OCI-LY1 (cell line): ENCODE results near the gene FOXN3.

Experiments
- H2AFZ ChIP-seq: fragments of 200-600 bp; sonication (generic), shearing (Covaris generic); 2 replicates; pipeline ENCODE4 v1.6.0; 2014; ENCODE audit warnings: antibody characterized with exemption, mild to moderate bottlenecking, low read length
- H3F3A ChIP-seq: fragments of 200-600 bp; sonication (generic), shearing (Covaris generic); 2 replicates; pipeline ENCODE4 v1.6.0; 2014; ENCODE audit warnings: mild to moderate bottlenecking, antibody characterized with exemption, low read length, moderate library complexity; ENCODE audit not compliant: insufficient read depth
- H3K27ac ChIP-seq: fragments of 200-600 bp; sonication (generic); 2 replicates; pipeline ENCODE4 v1.5.1; 2014; ENCODE audit warnings: low read length, mixed run types, mild to moderate bottlenecking, low read depth; ENCODE audit not compliant: poor library complexity, severe bottlenecking
- H3K27me3 ChIP-seq: fragments of 200-600 bp; sonication (generic); 2 replicates; pipeline ENCODE4 v1.6.0; 2014; ENCODE audit warnings: antibody characterized with exemption, mild to moderate bottlenecking, low read length, moderate library complexity; ENCODE audit not compliant: insufficient read depth
- H3K36me3 ChIP-seq: fragments of 200-600 bp; sonication (generic); 2 replicates; pipeline ENCODE4 v1.6.1; 2014; ENCODE audit warnings: mild to moderate bottlenecking, antibody characterized with exemption, low read length, moderate library complexity, mixed read lengths; ENCODE audit not compliant: insufficient read depth
- H3K4me1 ChIP-seq: fragments of 200-600 bp; sonication (generic); 2 replicates; pipeline ENCODE4 v1.5.1; 2014; ENCODE audit warnings: mild to moderate bottlenecking, low read length, moderate library complexity; ENCODE audit not compliant: insufficient read depth, severe bottlenecking
- H3K4me2 ChIP-seq: fragments of 200-600 bp; sonication (generic), shearing (Covaris generic); 2 replicates; pipeline ENCODE4 v1.6.1; 2014; ENCODE audit warnings: low read length
- H3K4me3 ChIP-seq: fragments of 200-600 bp; sonication (generic); 2 replicates; pipeline ENCODE4 v1.5.1; 2014; ENCODE audit warnings: low read length, low read depth, mild to moderate bottlenecking, mixed read lengths; ENCODE audit not compliant: poor library complexity, severe bottlenecking
- H3K79me2 ChIP-seq: fragments of 200-600 bp; shearing (Covaris generic); 2 replicates; pipeline ENCODE4 v1.6.1; 2016; ENCODE audit warnings: mixed run types, low read length, mixed read lengths; ENCODE audit not compliant: insufficient read depth
- H3K9ac ChIP-seq: fragments of 200-600 bp; sonication (generic), shearing (Covaris generic); 2 replicates; pipeline ENCODE4 v1.6.1; 2014; ENCODE audit warnings: mild to moderate bottlenecking, low read length, mixed read lengths
- H3K9me2 ChIP-seq: fragments of 200-600 bp; sonication (generic), shearing (Covaris generic); 2 replicates; pipeline ENCODE4 v1.6.1; 2014; ENCODE audit warnings: low read depth, mild to moderate bottlenecking, low read length, mixed read lengths
- H3K9me3 ChIP-seq: fragments of 200-600 bp; shearing (Covaris generic); 2 replicates; pipeline ENCODE4 v1.6.1; 2014; ENCODE audit warnings: low read length, mixed read lengths
- H4K20me1 ChIP-seq: fragments of 200-600 bp; sonication (generic), shearing (Covaris generic); 2 replicates; pipeline ENCODE4 v1.6.0; 2016; ENCODE audit warnings: mild to moderate bottlenecking, low read length; ENCODE audit not compliant: insufficient read depth
- EZH2 ChIP-seq: fragments of 200-600 bp; sonication (generic), shearing (Covaris generic); IDR thresholded peaks from 2 replicates; pipeline ENCODE4 v1.8.0; 2017; ENCODE audit warnings: borderline replicate concordance, mixed run types, mild to moderate bottlenecking, antibody characterized with exemption, low read length, moderate library complexity, mixed read lengths
- TF ChIP-seq, protein P1 (sequence below): fragments of 200-600 bp; sonication (generic), shearing (Covaris generic); IDR thresholded peaks from 2 replicates; pipeline ENCODE4 v1.5.1; 2017; ENCODE audit warnings: mild to moderate bottlenecking, antibody characterized with exemption, low read length, moderate library complexity, mixed read lengths

Gene FOXN3

DNA sequence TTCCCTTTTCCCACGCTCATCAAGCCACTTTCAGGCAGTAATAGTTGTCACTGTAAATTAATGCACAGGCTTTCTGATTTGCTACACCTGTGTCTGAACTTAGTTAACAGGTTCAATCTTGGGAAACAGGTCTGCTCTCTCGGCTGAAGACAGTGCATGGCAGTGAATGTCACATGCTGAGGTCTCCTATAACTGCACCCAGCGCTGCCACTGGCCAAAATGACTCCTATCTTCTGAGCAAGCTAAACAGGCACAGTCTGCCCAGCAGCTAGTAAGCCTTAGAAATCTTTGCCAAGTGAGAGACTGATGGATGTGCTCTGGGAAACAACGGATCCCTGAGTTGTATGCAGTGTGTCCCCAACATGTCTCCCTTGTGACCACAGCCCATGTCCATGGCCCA is 25.2 kb upstream of the FOXN3 start:
- Histone ChIP-seq H3K9ac (no peak overlapping the region), H3K27me3 (no peaks in the 10 kb centered on the region), H3K9me2 (no peaks in the 10 kb centered on the region), H3K4me1 (peaks cover 29% of the 10 kb centered on the region), H3K27ac (no peak overlapping the region), H3K79me2 (no peaks in the 10 kb centered on the region), H3F3A (no peaks in the 10 kb centered on the region), H3K4me2 (no peak overlapping the region), H3K36me3 (no peaks in the 10 kb centered on the region), H3K4me3 (no peak overlapping the region), H2AFZ (no peak overlapping the region), H4K20me1 (no peaks in the 10 kb centered on the region), H3K9me3 (no peaks in the 10 kb centered on the region)
- TF ChIP-seq, protein P1, sequence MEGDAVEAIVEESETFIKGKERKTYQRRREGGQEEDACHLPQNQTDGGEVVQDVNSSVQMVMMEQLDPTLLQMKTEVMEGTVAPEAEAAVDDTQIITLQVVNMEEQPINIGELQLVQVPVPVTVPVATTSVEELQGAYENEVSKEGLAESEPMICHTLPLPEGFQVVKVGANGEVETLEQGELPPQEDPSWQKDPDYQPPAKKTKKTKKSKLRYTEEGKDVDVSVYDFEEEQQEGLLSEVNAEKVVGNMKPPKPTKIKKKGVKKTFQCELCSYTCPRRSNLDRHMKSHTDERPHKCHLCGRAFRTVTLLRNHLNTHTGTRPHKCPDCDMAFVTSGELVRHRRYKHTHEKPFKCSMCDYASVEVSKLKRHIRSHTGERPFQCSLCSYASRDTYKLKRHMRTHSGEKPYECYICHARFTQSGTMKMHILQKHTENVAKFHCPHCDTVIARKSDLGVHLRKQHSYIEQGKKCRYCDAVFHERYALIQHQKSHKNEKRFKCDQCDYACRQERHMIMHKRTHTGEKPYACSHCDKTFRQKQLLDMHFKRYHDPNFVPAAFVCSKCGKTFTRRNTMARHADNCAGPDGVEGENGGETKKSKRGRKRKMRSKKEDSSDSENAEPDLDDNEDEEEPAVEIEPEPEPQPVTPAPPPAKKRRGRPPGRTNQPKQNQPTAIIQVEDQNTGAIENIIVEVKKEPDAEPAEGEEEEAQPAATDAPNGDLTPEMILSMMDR = no peak
- TF ChIP-seq EZH2 = no peak

DNA sequence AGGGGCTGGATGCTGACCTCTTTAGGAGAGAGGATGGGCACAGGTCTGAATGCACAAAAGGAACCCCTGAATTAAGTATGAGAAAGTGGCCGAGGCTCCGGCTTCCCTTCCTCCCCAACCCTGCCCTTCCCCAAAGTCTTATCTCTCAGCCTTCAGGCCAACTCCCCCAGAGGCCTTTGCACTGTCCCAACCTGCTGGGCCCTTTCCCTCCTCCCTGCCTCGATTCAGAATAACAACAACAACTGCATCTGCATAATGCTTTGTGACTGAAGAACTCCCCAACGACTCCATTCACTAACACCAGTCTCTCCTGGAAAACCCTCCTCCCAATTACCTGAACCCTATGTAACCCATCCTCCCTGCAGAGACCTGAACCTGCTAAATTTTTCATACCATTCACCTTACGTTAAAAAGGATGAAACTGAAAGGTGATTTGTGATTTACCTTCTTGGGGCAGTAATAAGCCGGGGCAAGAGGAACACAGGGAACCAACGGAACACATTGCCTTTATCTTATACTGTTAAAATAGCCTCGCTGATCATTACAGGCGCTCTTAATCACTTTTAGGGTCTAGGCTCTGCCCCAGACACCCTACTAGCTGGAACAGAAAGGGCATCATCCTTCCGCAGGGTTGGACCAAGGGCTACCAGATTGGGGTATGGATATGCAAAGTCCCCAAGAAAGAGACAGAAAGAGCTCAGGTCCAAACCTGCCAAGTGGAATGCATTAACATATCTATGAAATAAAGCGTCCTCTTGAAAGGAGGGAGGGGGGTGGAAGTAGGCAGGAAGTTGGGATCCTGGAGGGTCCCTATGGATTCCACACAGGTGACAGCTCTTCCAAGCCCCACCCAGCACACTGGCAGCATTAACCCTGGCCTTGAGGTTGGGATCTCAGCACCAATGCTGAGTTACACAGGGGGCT is 24.2 kb upstream of the FOXN3 start:
- Histone ChIP-seq H3K9me2 (no peaks in the 10 kb centered on the region), H3K27ac (no peak overlapping the region), H3K27me3 (no peaks in the 10 kb centered on the region), H3K4me1 (peaks cover 29% of the 10 kb centered on the region), H3K9ac (no peak overlapping the region), H4K20me1 (no peaks in the 10 kb centered on the region), H3K36me3 (no peaks in the 10 kb centered on the region), H2AFZ (no peak overlapping the region), H3K4me3 (no peak overlapping the region), H3K9me3 (no peaks in the 10 kb centered on the region), H3K4me2 (no peak overlapping the region), H3K79me2 (no peaks in the 10 kb centered on the region), H3F3A (no peaks in the 10 kb centered on the region)
- no peak for TF ChIP-seq EZH2
- TF ChIP-seq, protein P1 = no peak

- TF ChIP-seq EZH2 = no peak
- H3K4me1 ChIP-seq = peaks cover 10% of the 10 kb centered on the region
Observed at GRCh38 chr14:89435892-89436656, 19.0 kb upstream of the FOXN3 start.

More at GRCh38 chr14:89435892-89436656, 19.0 kb upstream of the FOXN3 start:
- Histone ChIP-seq H3F3A (no peaks in the 10 kb centered on the region), H3K27ac (no peak overlapping the region), H3K4me3 (no peak overlapping the region), H3K4me2 (no peak overlapping the region), H4K20me1 (no peaks in the 10 kb centered on the region), H2AFZ (no peak overlapping the region), H3K27me3 (no peaks in the 10 kb centered on the region), H3K9me2 (no peaks in the 10 kb centered on the region), H3K9ac (no peak overlapping the region), H3K36me3 (no peaks in the 10 kb centered on the region), H3K79me2 (no peaks in the 10 kb centered on the region), H3K9me3 (no peaks in the 10 kb centered on the region)
